Cardiac fibroblast (primary cell): ENCODE measurements around the gene RASSF8.

Experiments
- DNase-seq, 2 donors: peaks; one replicate each; pipeline versions ENCODE4 v3.0.0 to v3.0.0-alpha.2; 2010; ENCODE audit warnings: low read depth in 2 of 2
- H3K4me3 ChIP-seq, 2 donors: replicated peaks in 1 of 2; 1 replicate in 1 of 2; 2 replicates in 1 of 2; pipeline ENCODE4 v1.5.1; 2011; ENCODE audit warnings: low read depth in 2 of 2, low read length in 2 of 2, mild to moderate bottlenecking in 2 of 2, moderate library complexity in 1 of 2
- TF ChIP-seq, protein P1 (sequence below): IDR thresholded peaks from one replicate; pipeline ENCODE4 v1.5.1; 2011; ENCODE audit warnings: low read depth, mild to moderate bottlenecking, low read length, inconsistent platforms

The RASSF8 gene

GRCh38 chr12:25975179-25975578 lies 16.7 kb downstream of the RASSF8 start:
- TF ChIP-seq, protein P1, sequence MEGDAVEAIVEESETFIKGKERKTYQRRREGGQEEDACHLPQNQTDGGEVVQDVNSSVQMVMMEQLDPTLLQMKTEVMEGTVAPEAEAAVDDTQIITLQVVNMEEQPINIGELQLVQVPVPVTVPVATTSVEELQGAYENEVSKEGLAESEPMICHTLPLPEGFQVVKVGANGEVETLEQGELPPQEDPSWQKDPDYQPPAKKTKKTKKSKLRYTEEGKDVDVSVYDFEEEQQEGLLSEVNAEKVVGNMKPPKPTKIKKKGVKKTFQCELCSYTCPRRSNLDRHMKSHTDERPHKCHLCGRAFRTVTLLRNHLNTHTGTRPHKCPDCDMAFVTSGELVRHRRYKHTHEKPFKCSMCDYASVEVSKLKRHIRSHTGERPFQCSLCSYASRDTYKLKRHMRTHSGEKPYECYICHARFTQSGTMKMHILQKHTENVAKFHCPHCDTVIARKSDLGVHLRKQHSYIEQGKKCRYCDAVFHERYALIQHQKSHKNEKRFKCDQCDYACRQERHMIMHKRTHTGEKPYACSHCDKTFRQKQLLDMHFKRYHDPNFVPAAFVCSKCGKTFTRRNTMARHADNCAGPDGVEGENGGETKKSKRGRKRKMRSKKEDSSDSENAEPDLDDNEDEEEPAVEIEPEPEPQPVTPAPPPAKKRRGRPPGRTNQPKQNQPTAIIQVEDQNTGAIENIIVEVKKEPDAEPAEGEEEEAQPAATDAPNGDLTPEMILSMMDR: no peak
- DNase-seq: no peak
- H3K4me3 ChIP-seq: no peak overlapping the region

DNA sequence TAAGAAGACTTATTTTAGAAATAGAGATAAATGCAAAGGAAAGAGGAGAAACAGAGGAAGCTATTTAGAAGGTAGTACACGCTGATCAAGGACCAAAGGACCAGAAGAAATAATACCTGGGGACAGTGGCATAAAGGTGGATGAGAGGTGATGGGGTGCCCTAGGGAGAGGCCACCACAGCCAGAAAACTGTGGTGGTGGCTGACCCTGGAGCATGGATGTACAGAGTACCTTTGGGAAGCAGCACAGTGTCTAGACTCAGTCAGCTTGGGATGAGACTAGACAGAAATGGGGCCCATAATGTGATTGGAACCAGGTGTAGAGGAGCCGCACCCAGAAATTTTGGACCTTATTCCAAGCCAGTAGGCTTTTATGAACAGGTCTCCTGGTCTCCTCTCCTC lies 17.2 kb downstream of the RASSF8 start:
- TF ChIP-seq, protein P1: no peak
- no peak for DNase-seq
- H3K4me3 ChIP-seq: no peak overlapping the region

GRCh38 chr12:25976289-25976688 lies 17.8 kb downstream of the RASSF8 start:
- H3K4me3 ChIP-seq: no peak overlapping the region
- no peak for DNase-seq
- TF ChIP-seq, protein P1: no peak

- no peak overlapping the region for H3K4me3 ChIP-seq
- TF ChIP-seq, protein P1: no peak
- peak in 1 of 2 donors; percentile 64 for DNase-seq
These were observed 18.6 kb downstream of the RASSF8 start for GRCh38 chr12:25977047-25977446.

- no peak overlapping the region for H3K4me3 ChIP-seq
- TF ChIP-seq, protein P1: no peak
- DNase-seq: no peak
These were observed 20.6 kb downstream of the RASSF8 start for GRCh38 chr12:25979059-25979458.

GRCh38 chr12:25979563-25979962 lies 21.1 kb downstream of the RASSF8 start:
- peak in 1 of 2 donors; percentile 60 for DNase-seq
- no peak overlapping the region for H3K4me3 ChIP-seq
- TF ChIP-seq, protein P1: no peak

DNA sequence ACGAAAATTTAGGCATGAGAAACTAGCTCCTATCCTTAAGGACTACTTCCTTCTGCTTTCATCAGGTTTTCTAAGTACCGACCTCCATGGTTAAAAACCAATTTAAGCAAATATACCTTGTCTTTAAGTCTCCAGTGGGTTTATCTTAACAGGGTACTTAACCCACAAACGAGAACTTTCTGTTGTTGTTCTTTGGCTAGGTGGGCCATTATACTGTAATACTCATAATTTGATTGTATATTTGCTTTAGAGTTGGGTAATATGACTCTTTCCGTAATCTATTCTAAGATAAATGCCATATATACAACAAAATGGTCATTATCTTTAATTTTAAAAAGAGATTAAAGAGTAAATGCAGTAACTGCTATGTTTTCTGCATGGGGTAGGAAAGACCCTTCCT lies 21.6 kb downstream of the RASSF8 start:
- TF ChIP-seq, protein P1: no peak
- H3K4me3 ChIP-seq: no peak overlapping the region
- no peak for DNase-seq
